Measurements from ENCODE around the gene MAP2K5.

GRCh38 chr15:67512140-67512539 lies 30.4 kb upstream of the MAP2K5 start:
- TF ChIP-seq CTCF (IDR thresholded peaks at IDR 0.05) (no peak), ZFX (IDR thresholded peaks at IDR 0.05; ENCODE audit: borderline replicate concordance) (no peak)
